Gastrocnemius medialis (tissue), 4 donors: ENCODE measurements around the gene PARD3B.

Experiments
- CTCF ChIP-seq, 5 experiments: fragments of 450-650 bp in 3 of 5; fragments of 200-600 bp in 2 of 5; sonication (generic) in 2 of 5; IDR thresholded peaks in 4 of 5; conservative IDR thresholded peaks in 1 of 5; 1 replicate in 4 of 5; 2 replicates in 1 of 5; pipeline ENCODE4 v1.5.1; 2016 to 2019; ENCODE audit warnings: antibody characterized with exemption in 5 of 5, mild to moderate bottlenecking in 3 of 5, moderate library complexity in 3 of 5
- POLR2A ChIP-seq, 2 donors: fragments of 450-650 bp; IDR thresholded peaks; one replicate each; pipeline ENCODE4 v1.6.1; 2017; ENCODE audit warnings: antibody characterized with exemption in 2 of 2, mild to moderate bottlenecking in 2 of 2, moderate library complexity in 2 of 2

GRCh38 chr2:205409411-205409810, 864.1 kb downstream of the PARD3B start:
- TF ChIP-seq CTCF (IDR thresholded peaks at IDR 0.05 in 4 of 5, conservative IDR thresholded peaks at IDR 0.05 in 1 of 5) (no peak), POLR2A (IDR thresholded peaks at IDR 0.05) (no peak)
